DOHH2 (cell line): ENCODE data around the gene EHD4.

Experiments
- CTCF ChIP-seq: fragments of 200-600 bp; sonication (generic); IDR thresholded peaks from one replicate; pipeline ENCODE4 v1.5.1; 2014; ENCODE audit warnings: antibody characterized with exemption, mild to moderate bottlenecking, low read depth, low read length; ENCODE audit not compliant: poor library complexity, severe bottlenecking
- EZH2phosphoT487 ChIP-seq: fragments of 200-600 bp; sonication (generic); IDR thresholded peaks from 2 replicates; pipeline ENCODE4 v1.6.1; 2017; ENCODE audit warnings: borderline replicate concordance, mild to moderate bottlenecking, antibody characterized with exemption, low read length, moderate library complexity, mixed read lengths

- TF ChIP-seq CTCF (no peak), EZH2phosphoT487 (no peak)
Measured at GRCh38 chr15:41894251-41894790, 78.0 kb downstream of the EHD4 start.
